ENCODE data around the gene TMPRSS3.
A peak's percentile ranks its signal among the peaks of the same experiment; 100 is the strongest.

TMPRSS3 gene

GRCh38 chr21:42373196-42373907 lies 22.5 kb downstream of the TMPRSS3 start:
- DNase-seq (ENCODE audit: low read depth in 2 of 2) = peak in 1 of 2 donors; percentile 32

DNA sequence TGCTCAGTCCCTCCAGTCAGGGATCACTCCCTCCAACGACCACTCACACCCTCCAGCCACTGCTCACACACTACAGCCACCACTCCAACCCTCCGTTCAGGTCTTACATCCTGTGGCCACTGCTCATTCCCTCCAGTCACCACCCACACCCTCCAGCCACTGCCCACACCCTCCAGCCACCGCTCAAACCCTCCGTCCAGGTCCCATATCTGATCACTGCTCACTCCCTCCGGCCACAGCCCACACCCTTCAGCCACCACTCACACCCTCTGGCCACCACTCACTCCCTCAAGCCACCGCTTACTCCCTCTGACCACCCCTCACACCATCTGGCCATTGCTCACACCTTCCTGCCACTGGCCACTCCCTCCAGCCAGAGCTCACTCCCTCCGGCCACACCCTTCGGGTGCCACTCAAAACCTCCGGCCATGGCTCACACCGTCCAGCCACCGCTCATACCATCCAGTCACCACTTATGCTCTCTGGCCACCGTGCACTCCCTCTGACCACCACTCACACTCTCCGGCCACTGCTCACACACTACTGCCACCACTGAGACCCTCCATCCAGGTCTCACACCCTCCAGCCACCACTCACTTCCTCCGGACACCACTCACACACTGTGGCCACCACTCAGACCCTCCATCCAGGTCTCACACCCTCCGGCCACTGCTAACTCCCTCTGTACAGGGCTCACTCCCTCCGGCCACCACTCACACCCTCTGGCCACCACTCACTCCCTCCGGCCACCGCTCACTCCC lies 24.8 kb downstream of the TMPRSS3 start:
- DNase-seq (ENCODE audit: low read depth in 2 of 2) = no peak

DNA sequence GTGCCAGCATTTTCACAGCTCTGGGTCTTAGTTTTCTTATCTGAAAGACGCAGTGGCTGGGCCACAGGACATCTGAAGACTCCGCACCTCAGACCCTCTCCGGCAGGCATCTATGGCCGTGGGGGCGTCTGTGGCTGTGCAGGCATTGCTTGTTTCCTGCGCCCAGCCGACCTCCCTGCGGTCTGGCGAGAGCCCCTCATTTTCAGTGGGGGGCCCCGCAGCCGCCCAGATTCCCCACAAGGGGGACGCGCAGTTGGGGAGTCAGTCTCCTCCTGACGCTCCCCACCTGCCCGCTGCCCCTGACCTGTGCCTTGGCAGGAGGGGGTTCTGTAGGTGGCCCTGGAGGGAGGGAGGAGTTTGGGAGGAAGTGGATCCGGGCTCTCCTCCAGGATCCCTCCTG lies 26.0 kb downstream of the TMPRSS3 start:
- no peak for DNase-seq (ENCODE audit: low read depth in 2 of 2)

DNA sequence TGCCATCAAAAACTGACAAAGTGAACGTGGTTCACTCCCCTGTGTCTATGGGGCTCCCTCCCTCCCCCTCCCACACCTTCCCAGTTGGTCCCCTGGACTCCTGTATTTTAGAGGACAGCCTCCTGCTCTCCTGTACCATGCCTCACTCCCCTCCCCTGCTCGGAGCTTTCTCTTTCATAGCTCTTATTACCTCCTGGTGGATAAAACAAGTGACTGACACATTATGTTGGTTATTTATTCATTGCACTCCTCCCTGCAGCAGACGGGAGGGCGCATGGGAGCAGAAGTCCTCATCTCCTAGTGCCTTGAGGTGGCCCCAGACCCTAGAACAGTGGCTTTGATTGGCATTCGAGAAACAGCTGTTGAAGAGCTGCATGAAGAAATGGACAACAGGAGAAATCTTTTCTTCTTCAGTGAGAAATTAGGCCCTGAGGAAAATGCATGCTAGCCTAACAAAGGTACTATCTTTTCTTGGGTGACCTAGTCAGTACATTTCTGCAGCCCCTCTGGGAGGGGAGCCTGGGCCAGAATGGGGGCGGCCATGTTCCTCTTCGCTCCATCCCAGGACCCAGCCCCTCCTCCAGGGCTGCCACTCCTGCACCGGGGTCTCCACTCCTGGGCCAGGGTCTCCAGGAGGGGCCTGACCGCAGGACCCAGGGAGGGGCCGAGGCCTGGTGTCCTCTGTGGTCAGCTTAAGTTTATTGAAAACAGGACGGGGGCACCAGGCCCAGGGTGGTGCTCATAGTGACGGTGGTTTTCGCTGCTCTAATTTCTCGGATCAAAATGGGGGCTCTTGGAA lies 28.3 kb downstream of the TMPRSS3 start:
- no peak for DNase-seq (ENCODE audit: low read depth in 2 of 2)

DNA sequence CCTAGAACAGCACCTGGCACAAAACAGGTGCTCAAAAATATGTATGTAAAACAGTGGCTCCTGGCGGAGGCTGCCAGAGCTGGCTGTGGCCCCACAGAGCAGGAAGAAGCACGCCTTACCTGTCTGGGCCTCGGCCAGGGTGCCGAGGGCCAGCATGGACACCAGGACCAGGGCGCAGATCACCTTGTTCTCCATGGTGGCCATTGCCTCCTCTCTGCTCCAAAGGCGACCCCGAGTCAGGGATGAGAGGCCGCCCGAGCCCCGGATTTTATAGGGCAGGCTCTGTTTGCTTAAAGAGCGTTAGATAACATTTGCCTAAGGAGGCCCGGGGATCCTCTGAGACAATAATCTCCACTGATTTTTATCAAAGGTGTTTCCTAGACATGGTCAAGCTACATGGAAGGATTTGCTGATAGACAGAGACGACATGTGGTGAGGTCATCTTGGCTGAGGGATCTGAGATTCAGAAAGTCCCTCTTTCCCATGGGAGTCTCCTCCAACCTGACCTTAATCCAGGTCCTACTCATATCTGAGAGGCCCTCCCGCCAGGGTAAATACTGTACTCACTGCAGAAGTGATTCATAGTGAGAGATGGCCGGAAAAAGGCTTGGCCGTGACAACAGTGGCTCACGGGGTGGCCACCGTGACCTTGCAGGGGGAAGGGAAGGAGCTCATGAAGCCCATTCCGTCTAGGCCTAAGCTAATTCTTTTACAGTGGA lies 29.4 kb downstream of the TMPRSS3 start, which contains the start of gene TFF1:
Gene TFF1 (minus strand): TSS at position 244 of the 719 bp plus-strand sequence. CDS start 40 bp downstream, at position 204.
- DNase-seq (ENCODE audit: low read depth in 2 of 2) = no peak

- DNase-seq (ENCODE audit: low read depth in 2 of 2) = no peak
Measured at GRCh38 chr21:42365770-42366169, 30.1 kb downstream of the TMPRSS3 start.

GRCh38 chr21:42364304-42364865 lies 31.5 kb downstream of the TMPRSS3 start:
- DNase-seq (ENCODE audit: low read depth in 2 of 2) = no peak

- DNase-seq (ENCODE audit: low read depth in 2 of 2) = no peak
Measured at GRCh38 chr21:42363312-42363711, 32.5 kb downstream of the TMPRSS3 start.

GRCh38 chr21:42362700-42363099 lies 33.2 kb downstream of the TMPRSS3 start:
- no peak for DNase-seq (ENCODE audit: low read depth in 2 of 2)

DNA sequence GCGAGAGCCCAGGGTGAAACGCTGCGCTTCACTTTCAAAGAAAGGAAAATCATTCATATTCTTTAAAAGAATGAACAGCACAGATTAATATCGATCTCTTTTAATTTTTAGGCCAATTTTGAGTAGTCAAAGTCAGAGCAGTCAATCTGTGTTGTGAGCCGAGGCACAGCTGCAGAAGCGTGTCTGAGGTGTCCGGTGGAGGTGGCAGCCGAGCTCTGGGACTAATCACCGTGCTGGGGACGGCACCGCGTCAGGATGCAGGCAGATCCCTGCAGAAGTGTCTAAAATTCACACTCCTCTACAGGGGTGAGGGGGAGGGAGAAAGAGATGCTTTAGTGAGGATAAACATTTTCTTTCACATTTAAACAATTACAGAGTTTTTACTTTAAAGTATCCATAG lies 33.7 kb downstream of the TMPRSS3 start:
- no peak for DNase-seq (ENCODE audit: low read depth in 2 of 2)

- DNase-seq (ENCODE audit: low read depth in 2 of 2) = no peak
Measured at GRCh38 chr21:42361286-42361685, 34.6 kb downstream of the TMPRSS3 start.

DNA sequence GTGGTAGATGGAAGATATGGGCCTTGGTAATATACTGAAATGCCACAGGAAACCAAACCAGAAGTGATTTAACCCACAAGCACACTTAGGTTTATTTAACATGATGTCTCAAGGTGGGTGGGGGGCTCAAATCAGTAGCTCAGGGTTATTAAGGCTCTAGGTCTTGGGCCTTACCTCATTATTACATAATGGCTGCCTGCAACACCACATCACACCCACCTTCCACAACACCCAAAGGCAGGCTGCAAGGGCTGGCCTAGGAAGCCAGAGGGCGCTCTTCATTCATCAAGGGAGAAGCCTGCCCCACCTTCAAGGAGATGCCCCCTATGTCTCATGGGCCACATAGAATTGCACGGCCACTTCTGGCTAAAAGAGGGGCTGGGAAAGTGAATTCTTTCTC lies 35.5 kb downstream of the TMPRSS3 start:
- DNase-seq (ENCODE audit: low read depth in 2 of 2) = peak in 1 of 2 donors; percentile 18

- no peak for DNase-seq (ENCODE audit: low read depth in 2 of 2)
Measured at GRCh38 chr21:42358937-42359336, 36.9 kb downstream of the TMPRSS3 start.

- DNase-seq (ENCODE audit: low read depth in 2 of 2) = no peak
Measured at GRCh38 chr21:42358261-42358660, 37.6 kb downstream of the TMPRSS3 start.

- no peak for DNase-seq (ENCODE audit: low read depth in 2 of 2)
Measured at GRCh38 chr21:42357307-42357706, 38.5 kb downstream of the TMPRSS3 start.

DNA sequence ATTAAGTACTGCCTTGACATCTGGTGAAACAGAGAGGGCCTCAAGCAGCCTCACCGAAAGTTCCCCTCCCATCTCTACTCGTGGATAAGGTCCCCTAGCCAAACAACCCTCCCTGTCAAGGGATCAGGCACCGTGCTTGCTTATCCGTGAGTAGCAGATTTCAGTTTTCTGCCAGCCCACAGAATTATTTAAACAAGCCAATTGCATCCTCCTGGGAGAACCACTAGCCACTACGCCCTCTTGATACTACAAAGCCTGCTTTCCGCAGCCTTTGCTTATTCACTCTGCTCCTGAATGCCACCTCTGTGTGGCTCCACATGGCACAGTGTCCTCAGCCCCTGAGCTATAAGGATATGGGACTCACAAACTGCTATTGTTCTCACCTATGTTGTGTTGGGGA lies 39.2 kb downstream of the TMPRSS3 start:
- DNase-seq (ENCODE audit: low read depth in 2 of 2) = no peak

- DNase-seq (ENCODE audit: low read depth in 2 of 2) = no peak
Measured at GRCh38 chr21:42356046-42356445, 39.8 kb downstream of the TMPRSS3 start.

- DNase-seq (ENCODE audit: low read depth in 2 of 2) = no peak
Measured at GRCh38 chr21:42353623-42354022, 42.2 kb downstream of the TMPRSS3 start.

GRCh38 chr21:42352441-42353095 lies 43.3 kb downstream of the TMPRSS3 start:
- no peak for DNase-seq (ENCODE audit: low read depth in 2 of 2)

- DNase-seq (ENCODE audit: low read depth in 2 of 2) = no peak
Measured at GRCh38 chr21:42351626-42352440, 44.0 kb downstream of the TMPRSS3 start.
